ENCODE measurements around the gene ATAD3A.
A peak's percentile ranks its signal among the peaks of the same experiment; 100 is the strongest.
"Not testable (repeated sequence)": the region's sequence is repeated elsewhere in the genome, so short reads cannot be mapped to it uniquely, and the experiment has no call there.

Gene ATAD3A

GRCh38 chr1:1489861-1490260, 22.1 kb upstream of the ATAD3A start:
- DNase-seq (ENCODE audit: low read depth in 2 of 2): no peak

- DNase-seq (ENCODE audit: low read depth in 2 of 2): no peak
Observed at GRCh38 chr1:1490633-1491230, 21.2 kb upstream of the ATAD3A start.

GRCh38 chr1:1491601-1492000, 20.4 kb upstream of the ATAD3A start:
- DNase-seq (ENCODE audit: low read depth in 2 of 2): no peak

GRCh38 chr1:1494311-1494710, 17.7 kb upstream of the ATAD3A start:
- not testable (repeated sequence) for DNase-seq (ENCODE audit: low read depth in 2 of 2)

GRCh38 chr1:1495461-1495975, 16.4 kb upstream of the ATAD3A start:
- not testable (repeated sequence) for DNase-seq (ENCODE audit: low read depth in 2 of 2)

GRCh38 chr1:1504777-1505365, 7.1 kb upstream of the ATAD3A start:
- peak; percentile 40 to 65 for DNase-seq (ENCODE audit: low read depth in 2 of 2)

GRCh38 chr1:1505366-1505798, 6.6 kb upstream of the ATAD3A start:
- DNase-seq (ENCODE audit: low read depth in 2 of 2): not testable (repeated sequence)

- DNase-seq (ENCODE audit: low read depth in 2 of 2): not testable (repeated sequence)
Observed at GRCh38 chr1:1505801-1506200, 6.2 kb upstream of the ATAD3A start.

GRCh38 chr1:1507305-1507704, 4.7 kb upstream of the ATAD3A start:
- no peak for DNase-seq (ENCODE audit: low read depth in 2 of 2)

GRCh38 chr1:1508775-1509464, 3.0 kb upstream of the ATAD3A start:
- DNase-seq (ENCODE audit: low read depth in 2 of 2): not testable (repeated sequence)

- DNase-seq (ENCODE audit: low read depth in 2 of 2): not testable (repeated sequence)
Observed at GRCh38 chr1:1509465-1509850, 2.5 kb upstream of the ATAD3A start.

GRCh38 chr1:1510912-1511532, 940 bp upstream of the ATAD3A start:
- no peak for DNase-seq (ENCODE audit: low read depth in 2 of 2)

GRCh38 chr1:1512425-1512824, 463 bp downstream of the ATAD3A start:
- not testable (repeated sequence) for DNase-seq (ENCODE audit: low read depth in 2 of 2)

- DNase-seq (ENCODE audit: low read depth in 2 of 2): not testable (repeated sequence)
Observed at GRCh38 chr1:1513675-1514074, 1.7 kb downstream of the ATAD3A start.

GRCh38 chr1:1514376-1514775, 2.4 kb downstream of the ATAD3A start:
- DNase-seq (ENCODE audit: low read depth in 2 of 2): not testable (repeated sequence)

GRCh38 chr1:1516923-1517322, 5.0 kb downstream of the ATAD3A start:
- DNase-seq (ENCODE audit: low read depth in 2 of 2): not testable (repeated sequence)

- DNase-seq (ENCODE audit: low read depth in 2 of 2): no peak
Observed at GRCh38 chr1:1517973-1518620, 6.1 kb downstream of the ATAD3A start.

GRCh38 chr1:1518621-1519007, 6.7 kb downstream of the ATAD3A start:
- not testable (repeated sequence) for DNase-seq (ENCODE audit: low read depth in 2 of 2)

- not testable (repeated sequence) for DNase-seq (ENCODE audit: low read depth in 2 of 2)
Observed at GRCh38 chr1:1519805-1520505, 8.0 kb downstream of the ATAD3A start.

GRCh38 chr1:1521331-1521730, 9.4 kb downstream of the ATAD3A start:
- no peak for DNase-seq (ENCODE audit: low read depth in 2 of 2)

GRCh38 chr1:1522536-1522935, 10.6 kb downstream of the ATAD3A start:
- not testable (repeated sequence) for DNase-seq (ENCODE audit: low read depth in 2 of 2)

All from activated CD4-positive, alpha-beta T cell treated with anti-CD3 and anti-CD28 coated beads for 24 hours (primary cell).